GM18861 (cell line): ENCODE data around the gene SPATS1.

Experiments
- ATAC-seq: cut with Tn5 transposase; IDR thresholded peaks from one replicate; pipeline ENCODE4 v1.9.1; 2021; ENCODE audit not compliant: unreplicated experiment

Gene SPATS1, protein sequence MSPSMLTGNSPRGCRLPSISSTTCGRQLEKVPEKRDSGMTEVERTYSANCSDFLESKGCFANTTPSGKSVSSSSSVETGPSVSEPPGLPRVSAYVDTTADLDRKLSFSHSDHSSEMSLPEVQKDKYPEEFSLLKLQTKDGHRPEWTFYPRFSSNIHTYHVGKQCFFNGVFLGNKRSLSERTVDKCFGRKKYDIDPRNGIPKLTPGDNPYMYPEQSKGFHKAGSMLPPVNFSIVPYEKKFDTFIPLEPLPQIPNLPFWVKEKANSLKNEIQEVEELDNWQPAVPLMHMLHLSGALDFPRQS

DNA sequence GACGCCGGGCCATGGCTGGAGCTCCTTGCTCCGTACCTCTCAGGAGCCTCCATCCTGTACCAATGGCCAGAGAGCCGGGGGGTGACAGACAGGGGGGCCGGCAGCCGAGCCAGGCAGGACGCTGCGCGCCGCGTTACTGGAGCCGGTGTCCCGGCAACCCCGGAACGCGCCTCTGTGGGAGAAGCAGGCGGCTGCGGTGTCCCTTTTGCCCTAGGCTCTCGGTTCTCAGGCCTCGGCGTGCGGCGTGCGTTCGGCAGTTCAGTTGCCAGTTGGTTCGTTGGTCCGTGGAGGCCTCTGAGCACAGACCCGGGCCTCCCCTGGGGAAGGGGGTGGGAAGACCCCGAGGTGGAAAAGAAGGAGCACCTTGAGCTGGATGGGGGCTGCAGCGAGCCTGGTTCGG is at the start of gene SPATS1:
Gene SPATS1 (plus strand): TSS at position 162 of the 400 bp plus-strand sequence. CDS start 446 bp downstream, outside the sequence.
- ATAC-seq: no peak

DNA sequence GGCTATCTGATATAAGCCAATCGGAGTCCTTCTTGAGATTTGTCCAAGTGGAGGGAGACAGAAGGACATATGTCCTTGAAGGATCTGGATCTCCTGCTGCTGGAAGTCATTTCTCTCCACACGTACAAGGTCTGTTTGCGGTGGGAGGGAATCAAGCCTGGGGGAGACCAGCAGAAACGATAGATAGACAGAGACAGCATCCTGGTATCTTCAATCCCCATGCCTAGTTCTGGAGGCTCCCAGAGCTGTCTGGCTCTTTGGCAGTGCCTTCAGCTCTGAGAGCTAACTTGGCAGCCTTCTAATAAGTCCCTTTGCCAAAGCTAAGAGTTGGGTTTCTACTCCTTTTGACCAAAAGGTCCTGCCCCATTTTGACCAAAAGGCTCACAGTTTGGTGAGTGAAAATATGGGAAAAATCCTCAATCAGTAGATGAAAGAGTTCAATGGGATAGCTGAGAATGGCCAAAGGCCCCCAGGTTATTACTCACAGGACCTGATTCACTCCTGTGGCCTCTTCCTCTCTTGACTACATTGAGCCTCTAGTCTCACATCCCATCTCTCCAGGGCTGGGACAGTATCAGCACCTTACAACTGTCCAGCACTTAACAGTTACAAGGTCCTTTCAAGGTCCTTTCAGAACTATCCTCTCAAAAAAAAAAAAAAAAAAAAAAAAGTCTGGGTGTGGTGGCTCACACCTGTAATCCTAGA is 49.6 kb upstream of the SPATS1 start:
- no peak for ATAC-seq

DNA sequence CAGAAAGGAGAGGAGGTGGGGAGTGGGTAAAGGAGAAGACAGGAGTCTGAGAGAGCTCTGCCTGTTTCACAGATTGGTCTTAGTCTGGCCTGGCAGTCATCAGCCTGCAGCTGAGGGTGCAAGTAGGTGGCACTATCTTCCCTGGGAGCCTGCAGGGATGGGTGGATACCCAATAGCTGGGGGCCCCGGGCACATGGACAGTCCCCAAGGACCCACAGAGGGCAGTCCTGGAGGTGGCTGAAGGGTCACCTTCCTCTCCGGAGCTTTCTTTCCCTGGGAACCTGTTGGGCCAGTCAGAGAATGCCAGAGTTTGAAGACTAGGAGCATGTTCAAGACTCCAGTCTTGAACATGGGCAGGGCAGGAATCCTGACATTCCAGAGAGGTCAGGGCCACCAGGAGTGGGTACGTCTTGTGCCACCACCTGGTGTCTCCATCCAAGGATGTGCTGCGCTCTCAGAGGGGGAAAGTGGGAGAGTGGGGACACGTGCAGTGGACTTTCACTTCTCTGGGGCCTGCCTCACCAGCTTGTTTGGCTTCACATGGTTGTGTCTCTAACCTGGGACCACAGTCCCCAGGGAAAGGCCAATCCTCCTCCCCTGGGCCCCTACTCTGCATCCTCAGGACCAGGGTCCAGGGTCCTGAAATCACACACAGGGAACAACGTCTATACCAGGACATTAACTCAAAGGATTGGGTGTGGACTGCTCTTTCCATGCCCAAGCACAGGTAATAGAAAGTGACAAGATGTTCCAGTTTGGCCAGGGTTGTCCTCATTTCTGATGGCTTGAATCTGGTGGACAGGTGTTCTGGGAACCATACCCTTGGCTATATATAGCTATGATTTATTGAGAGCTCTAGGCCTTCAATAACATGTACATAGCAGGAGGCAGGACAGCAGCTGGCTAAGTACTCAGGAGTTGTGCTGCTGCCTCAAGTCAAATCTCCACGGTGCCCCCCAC is 47.3 kb upstream of the SPATS1 start:
- no peak for ATAC-seq

DNA sequence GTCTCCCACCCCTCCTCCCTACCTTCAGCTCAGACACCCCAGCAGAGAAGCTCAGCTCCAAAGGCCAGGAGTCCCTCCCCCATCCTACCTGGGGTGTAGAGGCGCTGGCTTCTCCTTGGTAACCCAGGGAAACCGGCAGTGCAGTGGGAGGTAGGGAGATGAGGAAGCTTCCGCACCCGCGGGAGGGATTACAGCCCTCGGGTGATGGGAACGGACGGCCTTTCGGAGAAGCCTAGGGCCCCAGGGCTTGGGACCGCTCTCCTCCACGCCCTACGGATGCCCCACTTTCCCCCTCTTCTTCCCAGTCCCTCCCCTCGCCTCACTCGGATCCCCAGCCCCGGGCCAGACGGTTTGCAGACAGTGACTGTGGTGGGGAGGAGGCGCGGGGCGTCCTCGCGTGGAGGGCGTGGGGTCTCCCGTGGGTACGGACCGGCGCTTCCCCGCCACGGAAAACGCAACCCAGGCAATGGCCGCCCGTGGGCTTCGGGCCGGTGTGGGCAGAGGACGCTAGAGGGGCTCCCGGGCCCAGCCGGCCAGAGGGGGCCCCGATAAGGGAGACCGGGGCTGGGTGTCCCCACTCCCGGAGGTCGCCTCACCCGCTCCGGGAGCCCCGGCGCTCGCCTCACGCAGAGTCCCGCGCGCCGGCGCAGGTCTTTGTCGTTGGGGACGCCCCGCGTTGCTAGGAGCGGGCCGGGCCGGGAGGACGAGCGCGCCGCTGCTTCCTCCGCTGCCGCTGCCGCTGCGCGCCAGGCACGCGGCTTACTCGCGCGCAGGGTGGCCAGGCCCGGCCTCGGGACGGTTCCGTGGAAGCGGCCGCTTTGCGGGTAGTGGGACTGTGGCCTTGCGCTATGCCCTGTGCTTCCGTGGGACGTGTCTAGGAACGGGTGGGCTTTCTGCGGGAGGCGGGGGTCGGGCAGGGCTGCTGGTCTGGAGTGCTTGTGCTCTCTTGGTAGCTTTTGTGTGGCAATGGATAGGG is 45.1 kb upstream of the SPATS1 start:
- ATAC-seq: no peak

DNA sequence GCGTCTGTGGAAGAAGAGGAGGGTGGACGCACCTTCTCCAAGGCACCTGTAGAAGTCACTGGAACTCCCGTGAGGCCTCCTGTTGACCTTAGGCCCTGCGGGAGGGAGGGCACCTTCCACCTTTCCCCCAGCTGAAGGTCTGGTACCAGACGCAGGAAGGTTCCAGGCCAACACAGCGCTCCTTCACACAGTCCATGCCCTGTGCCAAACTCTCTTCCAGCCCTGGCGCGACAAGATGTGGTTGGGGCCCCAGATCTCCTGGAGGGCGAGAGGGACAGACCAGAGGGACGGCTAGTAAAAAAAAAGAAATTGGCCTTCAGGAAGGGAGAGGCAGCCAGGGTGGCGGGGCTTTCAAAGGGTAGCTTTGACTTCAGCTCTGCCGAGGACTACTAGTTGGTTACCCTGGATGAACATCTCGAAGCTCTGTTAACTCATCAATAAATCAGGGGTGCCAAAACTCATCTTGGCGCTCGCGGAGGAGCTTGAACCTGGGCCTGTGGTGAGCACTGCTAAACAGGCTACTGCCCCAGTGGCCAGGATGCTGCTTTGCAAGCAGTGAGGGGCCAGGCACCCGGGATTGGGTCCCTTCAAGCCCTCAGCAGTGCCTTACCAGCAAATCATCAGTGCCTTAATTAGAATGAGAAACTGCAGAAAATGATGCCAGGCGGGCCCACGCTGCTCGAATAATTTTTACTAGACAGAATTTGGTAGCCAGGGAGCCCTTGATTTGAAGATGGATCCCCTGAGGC is 44.2 kb upstream of the SPATS1 start:
- ATAC-seq: no peak

DNA sequence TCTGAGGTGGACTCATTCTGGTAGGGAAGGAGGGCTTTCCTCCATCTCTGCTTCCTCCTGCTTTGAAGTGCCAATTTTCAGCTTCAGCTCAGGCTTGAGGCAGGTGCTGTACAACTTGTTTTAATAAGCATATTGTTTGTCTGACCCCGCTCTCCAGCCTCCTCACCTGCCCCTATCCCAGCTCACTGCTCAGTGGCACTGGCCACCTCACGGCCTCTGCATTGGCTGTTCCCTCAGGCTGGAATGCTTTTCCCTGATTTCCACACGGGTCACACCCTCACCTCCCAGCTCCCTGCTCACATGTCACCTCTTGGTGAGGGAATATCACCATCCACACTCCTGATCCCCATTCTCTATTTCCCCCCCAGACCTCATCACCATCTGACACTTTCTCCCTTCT is 43.6 kb upstream of the SPATS1 start:
- ATAC-seq: no peak

DNA sequence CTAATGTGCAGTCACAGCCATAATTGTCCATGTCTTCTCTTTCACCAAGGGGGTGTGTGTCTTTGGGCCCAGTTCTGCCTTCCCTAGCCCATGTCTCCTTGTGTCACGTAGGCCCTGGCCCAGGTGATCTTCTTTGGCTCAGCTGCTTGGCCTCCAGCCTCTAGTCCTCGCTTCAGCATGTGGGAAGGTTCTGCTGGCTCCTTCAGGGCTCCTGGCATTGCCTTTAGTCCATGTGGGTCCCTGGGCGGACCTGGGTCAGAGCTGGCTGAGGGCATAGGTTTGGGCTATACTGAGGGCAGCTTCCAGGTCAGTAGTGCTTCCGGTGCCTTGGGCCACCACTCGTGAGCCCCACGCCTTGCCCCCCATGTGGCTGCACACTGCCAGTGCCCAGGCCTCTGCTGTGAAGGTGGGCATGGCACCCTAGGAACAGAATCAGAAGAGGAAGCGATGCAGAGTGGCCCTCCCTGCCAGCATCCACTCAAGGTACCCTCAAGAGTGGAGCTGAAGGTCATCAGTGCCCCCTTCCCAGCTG is 42.1 kb upstream of the SPATS1 start:
- ATAC-seq: no peak

DNA sequence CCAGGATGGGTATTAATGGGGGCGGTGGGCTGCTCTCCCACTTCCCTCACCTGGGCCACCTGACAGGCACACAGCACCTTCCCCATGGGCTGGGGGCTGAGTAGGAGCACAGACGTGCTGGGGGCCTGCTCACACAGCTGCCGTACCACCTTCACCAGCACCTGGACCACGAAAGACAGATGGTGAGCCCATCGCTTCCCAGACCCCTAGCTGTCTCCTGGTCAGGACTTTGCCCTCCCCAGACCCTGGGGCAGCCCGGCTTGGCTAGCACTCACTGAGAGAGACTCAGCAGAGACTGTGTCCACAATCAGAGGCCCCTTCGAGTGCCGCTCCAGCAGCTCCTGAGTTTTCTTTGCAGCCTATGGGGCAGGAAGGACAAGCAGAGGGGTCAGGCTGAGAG is 41.3 kb upstream of the SPATS1 start:
- ATAC-seq: no peak

DNA sequence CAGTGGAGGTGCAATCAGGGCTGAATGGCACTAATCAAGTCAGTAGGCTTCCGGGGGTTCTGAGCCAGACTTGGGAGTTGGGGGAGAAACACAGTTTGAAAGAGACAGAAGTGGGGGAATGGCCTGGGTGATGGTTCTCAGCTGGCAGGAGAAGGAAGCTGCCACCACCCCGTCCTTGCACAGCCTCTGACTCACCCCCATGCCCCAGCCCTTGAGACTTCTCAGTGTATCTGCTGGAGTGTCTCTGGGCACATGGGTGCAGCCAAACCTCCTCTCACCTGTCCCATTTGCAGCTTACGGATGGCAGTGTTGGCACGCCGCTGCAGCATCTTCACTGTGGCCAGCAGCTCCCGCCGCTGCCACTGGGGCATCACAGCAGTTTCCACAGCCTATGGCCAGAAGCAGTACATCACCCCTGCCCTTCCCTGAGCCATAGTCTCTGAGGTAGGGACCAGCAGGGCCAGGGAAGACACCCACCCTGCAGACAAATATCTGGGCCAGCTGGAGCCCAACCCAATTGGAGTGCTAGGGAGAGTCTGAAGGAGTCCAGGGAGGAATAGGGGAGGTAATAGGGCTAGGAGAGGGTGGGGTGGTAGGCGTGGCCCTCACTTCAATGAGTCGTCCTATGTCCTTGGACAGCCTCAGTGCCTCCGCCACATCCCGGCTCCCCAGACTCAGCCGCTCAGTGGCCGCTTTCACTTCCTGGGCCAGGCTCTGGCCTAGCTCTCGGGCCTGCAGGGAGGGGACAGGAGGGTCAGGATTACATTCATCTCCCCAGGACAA is 40.5 kb upstream of the SPATS1 start:
- ATAC-seq: no peak

DNA sequence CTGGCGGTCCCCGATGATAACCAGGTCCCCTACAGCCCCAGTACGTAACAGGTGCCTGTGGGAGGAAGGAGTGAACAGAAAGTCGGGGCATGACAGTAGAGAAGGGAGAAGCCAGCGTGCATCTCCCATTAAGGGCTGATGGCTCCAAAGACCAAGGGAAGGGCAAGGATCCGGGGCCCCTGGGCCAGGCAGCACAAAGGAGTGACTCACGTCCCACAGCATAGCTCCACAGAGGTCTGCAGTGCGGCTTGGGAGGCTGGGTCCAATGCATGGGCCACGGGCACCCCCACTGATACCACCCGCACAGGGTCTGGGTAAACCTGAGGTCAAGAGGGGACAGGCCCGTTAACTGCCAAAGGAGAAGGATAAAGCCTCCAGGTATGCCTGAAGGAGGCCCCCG is 39.6 kb upstream of the SPATS1 start:
- no peak for ATAC-seq

DNA sequence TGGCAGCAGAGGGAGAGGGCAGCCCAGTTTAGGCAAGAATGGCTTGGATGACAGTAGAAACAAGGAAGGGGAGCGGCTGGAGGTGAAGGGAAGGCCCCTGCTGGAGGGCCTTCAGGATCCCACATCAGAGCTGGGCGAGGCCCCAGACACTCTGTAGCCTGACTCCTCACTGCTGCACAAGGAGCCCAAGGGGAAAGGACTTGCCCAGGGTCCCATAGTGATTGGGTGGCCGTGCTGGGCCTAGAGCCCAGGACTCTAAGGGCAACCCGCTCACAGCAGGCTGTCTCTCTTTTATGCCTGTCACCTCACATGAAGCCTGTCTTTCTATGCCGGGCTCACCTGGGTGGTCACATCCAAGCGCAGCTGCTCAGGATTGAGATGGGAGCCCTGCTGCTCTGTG is 38.6 kb upstream of the SPATS1 start:
- no peak for ATAC-seq

DNA sequence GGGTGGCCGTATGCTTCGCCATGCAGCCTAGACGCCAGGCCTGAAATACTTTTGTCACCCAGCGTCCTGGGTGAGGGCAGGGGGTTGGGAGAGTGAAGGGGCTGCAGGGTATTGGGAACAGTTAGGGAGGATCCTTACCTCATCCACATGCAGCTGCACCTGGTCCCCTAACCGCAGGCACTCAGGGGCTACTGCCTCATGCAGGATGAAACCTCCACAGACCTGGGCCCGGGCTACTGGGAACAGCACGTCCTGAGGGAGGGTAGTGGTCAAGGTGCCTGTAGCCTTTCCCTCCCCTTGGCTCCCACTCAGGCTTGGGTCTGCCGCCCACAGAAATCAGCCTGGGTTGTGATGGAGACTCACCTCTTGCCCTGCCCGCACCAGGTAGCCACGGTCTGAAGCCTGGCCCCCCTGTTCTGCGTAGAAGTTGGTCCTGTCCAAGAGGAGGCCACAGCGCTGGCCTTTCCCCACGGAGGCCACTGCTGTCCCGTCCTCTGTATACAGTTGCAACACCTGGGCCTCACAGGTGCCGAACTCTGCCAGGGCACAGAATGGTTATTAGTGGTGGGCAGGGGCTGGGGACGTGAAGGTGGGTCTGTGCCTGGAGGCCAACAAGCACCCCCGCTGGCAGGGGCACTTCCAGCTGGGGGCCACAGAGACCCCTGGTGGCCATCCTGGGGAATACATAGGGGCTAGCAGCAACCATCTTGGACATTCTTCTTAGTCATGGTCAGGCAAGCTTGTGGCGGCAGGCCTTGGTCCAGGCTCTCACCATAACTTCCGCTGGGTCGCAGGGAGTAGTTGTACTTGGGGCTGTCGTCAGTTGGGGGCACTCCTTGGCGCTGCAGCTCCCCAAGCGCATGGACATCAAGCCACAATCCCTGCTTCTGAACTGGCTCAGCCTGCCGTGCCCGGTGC is 37.9 kb upstream of the SPATS1 start:
- no peak for ATAC-seq

DNA sequence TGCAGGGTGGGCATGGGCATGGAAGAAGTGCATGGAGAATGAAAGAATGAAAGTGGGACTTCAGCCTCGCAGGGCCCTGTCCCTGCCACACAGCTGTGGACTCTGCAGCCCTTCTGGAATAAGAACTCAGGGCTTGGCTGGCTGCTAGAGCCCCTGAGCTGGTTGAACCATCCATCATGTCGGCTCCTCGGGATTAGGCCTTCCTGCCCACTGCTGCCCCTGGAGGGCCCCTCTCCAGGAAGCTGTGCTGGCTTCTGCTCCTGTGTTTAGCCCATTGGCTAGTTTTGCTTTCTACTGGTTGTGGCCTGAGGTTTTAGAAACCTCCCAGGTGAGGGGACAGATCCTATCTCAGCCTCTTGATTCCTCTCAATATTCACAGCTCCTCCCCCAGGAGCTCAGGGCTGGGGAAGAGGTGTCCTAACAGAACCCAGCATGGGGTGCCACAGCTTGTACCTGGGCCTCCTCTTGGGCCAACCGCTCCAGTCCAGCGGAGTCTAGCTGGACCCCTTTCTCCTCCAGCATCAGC is 37.2 kb upstream of the SPATS1 start:
- no peak for ATAC-seq

DNA sequence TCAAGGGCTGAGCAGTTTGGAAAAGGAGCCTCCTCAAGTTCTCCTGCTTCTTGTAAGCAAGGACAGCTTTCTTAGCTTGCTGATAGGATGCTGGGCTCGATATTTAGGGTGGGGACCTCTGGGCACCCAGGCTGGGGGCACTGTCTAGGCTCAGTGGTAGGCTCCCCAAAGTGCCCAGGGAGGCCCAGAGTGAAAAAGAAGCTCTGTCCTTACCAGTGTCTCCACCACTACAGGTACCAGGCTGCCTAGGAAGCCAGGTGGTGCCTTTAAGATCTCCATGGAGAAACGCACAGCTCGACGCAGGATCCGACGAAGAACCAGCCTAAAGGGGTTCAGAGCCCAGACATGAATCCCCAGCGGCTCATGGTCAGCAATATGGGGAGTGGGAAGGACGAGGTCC is 35.7 kb upstream of the SPATS1 start:
- no peak for ATAC-seq

DNA sequence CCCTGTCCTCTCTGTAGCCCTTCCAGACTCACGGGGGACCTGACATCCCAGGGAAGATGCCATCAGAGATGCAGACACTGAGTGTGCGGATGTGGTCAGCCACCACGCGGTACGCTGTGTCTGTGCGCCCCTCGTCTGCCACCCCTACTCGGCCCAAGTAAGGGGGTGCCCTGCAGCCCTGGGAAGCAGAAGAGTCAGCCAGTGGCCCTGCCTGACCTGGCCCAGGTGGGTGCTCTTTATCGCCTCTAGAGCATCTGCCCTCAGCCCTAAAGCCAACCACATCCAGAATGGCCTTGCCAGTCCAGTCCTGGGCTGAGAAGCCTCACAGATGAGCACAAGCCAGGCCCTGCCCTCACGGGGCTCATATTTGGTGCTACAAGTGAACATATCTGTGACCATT is 35.2 kb upstream of the SPATS1 start:
- ATAC-seq: no peak

DNA sequence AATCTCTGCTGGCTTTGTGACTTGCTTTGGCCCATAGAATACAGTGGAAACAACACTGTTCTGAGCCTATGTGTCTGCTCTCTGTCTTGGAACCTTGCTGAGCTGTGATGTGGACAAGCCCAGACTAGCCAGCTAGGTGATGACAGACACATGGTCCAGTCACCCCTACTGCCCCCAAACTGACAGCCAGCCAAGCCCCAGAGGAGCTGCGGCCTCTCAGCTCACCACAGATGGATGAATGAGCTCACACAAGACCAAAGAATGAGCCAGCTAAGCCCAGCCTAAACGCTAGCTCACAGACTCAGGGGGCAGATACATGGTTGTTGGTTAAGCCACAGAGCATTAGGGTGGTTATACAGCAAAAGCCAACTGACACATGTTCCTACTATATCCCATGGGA is 33.4 kb upstream of the SPATS1 start:
- no peak for ATAC-seq

DNA sequence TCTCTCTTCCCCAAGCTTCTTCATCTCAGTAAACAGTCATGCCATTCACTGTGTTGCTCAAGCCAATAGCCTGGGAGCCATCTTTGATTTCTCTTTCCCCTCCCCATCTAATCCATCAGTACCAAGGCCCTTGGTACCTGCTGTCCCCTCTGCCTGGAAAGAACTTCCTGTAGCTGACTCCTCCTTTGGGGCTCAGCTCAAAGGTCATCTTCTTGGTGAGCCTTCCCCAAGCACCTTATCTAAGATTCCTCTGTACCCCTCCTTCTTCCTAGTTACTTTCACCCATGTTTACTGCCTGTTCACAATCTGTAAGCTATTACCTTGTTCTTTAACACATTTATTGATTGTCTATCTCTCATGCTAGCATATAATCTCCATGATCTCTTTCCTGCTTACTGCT is 32.8 kb upstream of the SPATS1 start:
- ATAC-seq: no peak
